Measurements from ENCODE around the gene KDSR.

KDSR gene

DNA sequence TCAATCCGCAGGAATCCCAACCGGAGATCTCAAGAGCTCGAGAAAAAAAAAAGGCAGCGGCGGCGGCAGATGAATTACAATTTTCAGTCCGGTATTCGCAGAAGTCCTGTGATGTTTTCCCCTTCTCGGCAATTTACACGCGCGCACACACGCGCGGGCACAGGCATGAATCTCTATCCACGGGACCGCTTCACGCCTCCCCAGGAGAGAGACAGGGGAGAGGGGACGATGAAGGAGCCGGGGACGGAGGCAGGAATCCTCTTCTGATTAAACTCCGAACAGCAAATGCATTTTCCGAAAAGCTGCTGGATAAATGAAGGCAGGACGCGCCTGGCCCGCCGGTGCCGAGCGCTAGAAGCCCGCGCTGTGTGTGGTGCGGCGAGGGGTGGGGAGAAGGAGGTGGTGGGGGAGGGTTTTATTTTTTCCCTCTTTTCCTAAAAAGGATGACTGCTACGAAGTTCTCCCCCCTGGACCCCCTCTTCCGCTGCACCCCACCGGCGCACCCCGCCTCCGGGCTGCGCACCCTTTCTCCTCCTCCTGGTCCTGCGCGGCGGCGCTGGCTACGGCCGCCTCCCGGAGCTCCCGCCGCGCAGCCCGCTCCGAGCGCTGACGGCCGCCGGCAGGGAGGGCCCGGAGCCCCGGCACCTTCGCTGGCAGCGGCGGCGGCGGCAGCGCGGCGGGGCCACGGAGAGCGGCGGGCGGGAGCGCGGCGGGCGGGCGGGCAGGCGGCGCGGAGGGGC, 47.5 kb downstream of the KDSR start, which contains the start of gene BCL2:
Gene BCL2, minus strand, starts transcription at position 387 of the 740 bp plus-strand sequence.
- DNase-seq: no peak

DNA sequence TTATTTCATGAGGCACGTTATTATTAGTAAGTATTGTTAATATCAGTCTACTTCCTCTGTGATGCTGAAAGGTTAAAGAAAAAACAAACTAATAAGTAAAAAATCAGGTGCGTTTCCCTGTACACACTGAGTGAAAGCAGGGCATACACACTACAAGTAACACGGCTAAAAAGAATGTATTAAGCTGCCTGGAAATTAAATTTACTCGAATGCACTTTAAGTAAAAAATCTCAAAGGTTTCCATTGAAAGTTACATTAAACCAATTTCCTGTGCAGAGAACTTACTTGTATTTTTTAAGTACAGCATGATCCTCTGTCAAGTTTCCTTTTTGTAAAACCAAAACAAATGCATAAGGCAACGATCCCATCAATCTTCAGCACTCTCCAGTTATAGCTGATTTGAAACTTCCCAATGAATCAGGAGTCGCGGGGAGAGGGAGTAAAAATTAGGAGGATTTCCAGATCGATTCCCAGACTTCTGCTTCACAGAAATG, 48.1 kb downstream of the KDSR start:
- no peak for DNase-seq

DNA sequence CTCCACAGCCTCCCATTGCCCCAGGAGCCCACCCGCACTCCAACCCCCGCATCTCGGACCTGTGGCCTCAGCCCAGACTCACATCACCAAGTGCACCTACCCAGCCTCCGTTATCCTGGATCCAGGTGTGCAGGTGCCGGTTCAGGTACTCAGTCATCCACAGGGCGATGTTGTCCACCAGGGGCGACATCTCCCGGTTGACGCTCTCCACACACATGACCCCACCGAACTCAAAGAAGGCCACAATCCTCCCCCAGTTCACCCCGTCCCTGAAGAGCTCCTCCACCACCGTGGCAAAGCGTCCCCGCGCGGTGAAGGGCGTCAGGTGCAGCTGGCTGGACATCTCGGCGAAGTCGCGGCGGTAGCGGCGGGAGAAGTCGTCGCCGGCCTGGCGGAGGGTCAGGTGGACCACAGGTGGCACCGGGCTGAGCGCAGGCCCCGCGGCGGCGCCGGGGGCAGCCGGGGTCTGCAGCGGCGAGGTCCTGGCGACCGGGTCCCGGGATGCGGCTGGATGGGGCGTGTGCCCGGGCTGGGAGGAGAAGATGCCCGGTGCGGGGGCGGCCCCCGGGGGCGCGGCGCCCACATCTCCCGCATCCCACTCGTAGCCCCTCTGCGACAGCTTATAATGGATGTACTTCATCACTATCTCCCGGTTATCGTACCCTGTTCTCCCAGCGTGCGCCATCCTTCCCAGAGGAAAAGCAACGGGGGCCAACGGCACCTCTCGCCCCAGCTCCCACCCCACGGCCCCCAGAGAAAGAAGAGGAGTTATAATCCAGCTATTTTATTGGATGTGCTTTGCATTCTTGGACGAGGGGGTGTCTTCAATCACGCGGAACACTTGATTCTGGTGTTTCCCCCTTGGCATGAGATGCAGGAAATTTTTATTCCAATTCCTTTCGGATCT, 48.8 kb downstream of the KDSR start:
- no peak for DNase-seq

DNA sequence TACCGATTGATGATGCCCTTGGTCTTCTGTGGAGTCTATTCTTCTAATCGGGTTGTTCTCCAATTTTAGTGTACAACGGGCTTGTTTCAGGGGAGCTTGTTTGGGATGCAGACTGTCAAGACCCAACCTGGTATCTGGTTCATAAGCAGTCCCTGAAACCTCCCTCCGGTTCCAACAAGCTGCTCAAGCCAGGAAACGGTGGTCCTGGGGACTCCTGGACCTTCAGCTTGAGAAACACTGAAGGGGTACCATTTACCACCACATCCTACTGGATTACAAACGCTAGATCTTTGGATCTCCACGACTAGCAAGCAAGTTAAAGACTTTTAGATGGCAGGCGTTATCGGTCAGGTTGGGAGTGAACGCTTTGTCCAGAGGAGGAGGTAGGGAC, 49.5 kb downstream of the KDSR start:
- no peak for DNase-seq

DNA sequence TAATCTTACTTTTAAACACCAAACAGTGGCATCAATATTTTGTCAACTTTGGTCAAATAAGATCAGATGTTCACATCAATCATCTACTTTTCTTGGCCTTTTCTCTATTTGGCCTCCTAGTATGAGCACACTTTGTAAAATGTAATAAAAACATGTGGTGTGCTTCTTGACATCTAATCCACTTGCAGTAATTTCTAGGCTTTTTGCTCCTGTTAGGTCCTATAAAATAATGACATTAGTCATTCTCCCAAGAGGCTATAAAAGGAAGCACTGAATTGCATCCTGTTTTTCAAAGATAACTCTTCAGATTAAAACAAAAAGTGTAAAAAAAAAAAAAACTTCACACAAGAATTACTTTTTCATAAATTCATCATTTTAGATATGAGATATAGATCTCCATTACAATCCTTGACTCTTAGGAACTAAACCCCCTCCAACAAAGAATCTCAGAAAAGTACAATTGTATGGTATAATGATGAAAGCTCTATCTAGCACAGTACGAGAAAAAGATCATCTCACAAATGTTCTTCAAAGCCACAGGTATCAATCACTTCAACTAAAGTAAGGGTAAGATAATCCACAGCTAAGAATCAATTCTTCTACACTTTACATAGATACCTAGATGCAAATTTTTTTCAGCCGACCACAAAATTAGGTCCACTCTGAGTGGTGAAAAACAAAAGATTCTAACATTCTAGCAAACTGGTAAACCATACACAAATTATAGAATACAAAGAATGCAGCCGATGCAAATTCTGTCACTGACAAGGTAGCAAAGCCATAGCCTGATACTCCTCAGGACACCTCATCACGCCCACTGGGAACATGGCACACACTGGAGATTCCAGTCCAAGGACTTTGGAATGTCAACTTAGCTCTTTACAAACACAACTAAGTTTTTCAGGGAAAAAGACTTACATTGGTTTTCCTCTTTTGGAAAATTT, 50.1 kb downstream of the KDSR start:
- DNase-seq: no peak

DNA sequence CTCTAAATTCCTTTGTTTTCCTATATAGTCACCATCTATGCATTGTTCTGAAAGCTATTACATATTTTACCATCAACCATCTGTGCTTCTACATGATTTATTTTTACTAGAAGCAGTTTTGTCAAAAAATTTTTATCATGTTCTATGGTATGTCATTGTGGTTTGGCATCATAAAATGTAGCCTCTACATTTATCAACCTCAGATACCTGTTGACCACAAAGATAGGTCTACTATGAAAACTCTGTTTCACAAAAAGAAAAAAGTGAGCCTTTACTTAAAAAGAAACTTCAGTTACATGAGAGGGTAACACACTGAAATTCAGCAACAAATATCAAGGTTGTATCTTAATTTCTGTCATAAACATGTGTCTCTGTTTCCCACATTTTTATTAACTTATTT, 51.1 kb downstream of the KDSR start:
- DNase-seq: no peak

DNA sequence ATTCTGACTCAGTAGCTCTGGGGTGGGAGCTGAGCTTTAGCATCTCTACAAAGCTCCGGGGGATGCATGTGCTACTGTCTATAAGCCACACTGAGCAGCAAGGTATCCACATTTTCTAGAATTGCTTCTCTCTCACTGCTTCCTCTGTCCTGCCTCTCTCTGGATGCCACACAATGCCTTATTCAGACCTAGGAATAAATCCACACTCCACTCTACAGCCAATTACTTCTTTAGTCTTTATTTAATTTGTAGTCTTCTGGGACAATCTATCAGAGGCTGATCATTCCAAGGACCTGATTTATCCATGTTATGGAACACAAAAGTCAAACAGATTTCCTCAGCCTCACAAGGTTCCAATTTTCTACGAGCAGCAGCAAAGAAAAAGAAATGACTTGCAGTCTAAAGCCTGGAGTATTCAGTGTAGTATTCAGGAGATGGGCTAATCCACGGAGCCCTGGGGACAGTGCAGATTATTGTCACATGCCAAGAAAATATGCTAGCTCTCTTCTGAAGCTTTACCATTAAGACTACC, 51.8 kb downstream of the KDSR start:
- DNase-seq: no peak

DNA sequence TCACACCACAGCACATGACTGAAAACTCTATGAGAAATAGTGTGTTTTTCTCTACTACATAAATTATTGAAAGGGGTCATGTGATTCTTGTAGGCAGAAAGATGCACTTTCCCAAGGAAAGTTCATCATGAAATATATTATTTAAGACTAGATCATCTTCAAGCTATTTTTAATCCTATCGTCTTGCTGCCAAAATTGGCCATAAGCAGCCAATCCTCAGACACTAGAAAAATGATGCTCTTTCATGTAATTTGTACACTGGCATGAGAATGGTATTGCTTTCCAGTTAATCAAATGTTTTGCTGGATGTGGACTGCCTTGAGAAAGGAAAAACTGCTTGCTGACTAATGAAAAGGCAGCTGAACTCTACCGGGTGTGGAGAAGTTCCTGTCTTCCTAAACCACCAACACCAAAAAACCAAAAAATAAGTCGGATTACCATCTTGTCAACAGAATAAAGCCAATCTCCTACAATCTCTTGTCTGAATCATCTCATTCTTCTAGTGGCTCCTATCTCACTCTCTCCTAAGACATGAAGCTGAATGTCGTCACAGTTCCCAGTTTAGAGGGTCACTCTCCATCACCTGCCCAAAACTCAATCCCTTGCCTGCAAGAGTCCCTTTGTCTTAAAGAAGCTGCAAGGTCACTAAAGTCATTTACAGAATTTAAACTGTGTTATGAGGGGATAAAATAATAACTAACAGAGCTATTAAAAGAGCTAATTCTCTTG, 52.8 kb downstream of the KDSR start:
- no peak for DNase-seq

DNA sequence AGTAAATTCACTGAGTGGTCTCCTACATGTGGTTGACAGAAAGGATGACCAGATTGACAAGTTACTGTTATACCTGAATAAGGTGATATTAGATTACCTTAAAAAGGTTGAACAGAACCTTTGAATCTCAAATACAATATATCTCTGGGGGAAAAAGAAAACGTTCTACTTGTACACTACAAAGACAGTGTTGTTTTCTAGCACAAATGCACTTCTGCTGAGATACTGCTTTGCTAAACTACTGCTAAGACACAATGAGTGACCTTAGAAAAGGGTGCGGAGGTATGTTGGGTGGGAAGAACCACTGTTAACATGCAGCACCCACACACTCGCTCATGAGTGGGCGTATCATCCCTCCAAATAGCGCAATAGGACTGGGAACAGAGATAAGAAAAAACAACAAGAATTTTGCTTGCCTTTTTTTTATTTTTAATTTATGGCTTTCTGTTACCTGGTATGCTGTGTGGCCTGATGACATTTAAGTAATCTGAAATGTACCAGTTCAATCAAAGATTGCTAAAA, 53.5 kb downstream of the KDSR start:
- DNase-seq: no peak

DNA sequence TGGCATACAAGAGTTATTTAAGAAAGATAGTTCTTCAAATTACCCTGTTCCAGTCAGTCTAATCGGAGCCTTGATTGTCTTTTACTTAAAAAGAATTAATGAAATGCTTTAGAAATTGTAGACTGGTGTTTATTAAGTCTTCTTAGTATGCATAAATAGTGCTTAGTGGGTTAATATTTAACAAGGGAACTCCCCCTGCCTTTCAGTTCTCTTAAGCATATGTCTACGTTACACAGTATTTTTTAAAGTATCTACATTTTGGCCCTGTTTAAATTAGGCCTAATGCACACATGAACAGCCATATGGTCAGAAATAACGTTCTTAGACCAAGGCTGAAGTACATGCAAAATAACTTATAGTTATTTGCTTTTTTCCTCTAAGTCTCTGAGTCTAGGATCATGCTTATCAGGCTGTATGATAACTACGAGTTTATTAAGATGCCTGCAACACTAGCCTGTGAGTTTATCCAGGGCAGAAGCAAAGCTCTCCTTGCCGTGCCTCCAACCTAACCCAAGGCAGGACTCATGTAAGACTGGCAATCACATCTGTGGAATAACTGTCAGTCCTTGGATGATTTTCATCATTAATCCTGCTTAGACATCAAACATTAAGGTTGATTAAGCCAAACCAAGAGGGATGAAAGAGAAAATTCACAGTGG, 54.1 kb downstream of the KDSR start:
- no peak for DNase-seq

DNA sequence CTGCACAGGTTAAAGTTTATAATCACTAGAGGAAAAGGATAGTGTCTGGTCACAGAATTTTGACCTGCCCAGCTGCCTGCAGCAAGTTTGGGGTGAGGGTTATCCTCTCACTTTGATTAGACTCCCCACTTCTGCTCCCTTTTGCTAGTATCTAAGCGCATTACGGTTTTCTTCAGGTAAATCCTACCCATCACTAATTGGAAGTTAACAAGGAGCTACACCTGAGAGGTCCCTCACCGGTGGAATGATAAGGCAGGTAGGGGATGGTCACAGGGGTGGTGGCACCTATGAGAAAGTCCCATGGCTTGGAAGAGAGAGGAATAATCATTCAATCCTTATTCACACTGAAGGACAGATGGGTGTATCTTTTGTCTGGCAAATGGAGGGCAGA, 55.0 kb downstream of the KDSR start:
- DNase-seq: no peak

DNA sequence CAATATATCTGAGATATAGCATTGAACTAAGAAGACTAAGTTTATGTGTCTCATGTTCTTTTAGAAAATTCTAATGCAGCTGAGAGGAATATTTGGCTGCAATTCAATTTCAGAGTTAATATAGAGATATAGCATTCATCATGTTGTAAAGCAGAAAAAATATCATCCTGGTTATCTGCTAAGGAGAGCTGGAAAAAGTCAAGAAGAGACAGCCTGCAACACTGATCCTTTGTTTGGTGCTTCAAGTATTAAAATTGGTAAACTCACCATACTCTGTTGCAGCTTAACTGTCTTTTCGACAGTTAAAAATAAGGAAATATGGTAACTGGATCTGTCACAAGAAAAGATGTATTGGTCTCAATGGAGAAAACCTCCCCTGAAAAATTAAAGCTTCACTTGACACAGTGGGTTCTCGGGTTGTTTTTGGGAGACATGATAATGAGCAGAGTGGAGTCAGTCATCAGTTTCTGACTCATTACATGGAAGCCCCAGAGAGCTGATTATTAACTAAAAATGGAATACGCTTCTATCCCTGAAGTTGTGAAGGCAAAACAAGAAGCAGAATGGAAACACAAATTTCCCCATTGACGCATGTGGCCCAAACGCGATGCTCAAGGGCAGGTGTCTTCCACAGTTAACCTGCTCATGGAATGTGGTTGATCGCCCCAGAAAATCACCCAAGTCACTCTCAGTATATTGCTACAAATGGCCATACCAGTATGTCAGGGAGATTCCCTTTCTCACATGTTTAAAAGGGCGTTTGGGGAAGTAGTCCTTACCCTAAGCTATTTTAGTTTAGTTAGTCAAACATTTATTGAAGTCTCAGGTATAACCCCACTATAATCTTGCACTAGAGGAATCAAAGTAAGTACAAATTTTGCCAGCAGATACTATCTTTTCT, 55.6 kb downstream of the KDSR start:
- DNase-seq: no peak

DNA sequence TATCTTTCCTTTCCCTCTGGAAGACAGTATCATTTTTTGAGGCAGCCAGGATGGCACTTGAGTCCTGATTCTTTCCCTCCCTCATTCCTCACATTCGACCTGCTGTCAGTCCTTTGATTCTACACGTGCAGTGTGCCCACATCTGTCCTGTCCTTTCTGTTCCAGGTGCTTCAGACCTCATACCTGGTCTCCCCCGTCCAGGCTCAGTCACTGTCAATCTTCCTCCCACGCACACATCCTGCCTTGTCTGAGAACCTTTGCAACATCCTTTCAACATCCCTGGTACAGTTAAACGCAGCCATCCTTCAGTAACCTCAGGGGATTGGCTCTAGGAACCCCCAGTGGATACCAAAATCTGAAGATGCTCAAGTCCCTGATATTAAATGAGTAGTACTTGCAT, 57.6 kb downstream of the KDSR start:
- DNase-seq: no peak

DNA sequence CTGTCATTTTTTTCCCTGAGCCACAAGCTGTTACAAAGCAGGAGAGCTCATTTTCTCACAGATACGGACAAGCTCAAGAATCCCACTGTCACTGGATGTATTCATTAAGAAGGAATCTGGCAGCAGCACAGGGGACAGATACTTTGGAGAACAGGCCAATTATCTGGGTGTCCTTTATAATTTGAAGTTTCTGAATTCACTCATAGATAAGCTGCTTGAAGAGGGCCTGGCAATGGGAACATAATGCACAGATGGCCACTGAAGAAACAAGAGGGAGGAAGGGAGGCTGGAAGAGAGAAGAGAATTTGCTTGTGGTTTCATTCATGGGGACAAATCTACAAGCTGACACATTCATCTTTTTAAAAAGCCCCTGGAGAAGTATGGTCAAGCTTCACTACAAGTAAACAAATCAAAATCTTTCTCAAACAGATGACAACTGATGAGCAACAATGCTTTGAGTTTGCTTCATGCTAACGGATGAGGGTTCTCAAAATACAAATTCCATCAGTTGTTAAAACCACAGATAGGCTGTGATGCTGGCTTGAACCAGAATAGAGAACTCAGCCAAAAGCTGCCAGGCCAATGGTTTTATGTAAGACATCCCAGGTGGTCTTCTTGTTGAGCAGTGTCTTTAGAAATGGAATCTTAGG, 59.3 kb downstream of the KDSR start:
- DNase-seq: no peak

DNA sequence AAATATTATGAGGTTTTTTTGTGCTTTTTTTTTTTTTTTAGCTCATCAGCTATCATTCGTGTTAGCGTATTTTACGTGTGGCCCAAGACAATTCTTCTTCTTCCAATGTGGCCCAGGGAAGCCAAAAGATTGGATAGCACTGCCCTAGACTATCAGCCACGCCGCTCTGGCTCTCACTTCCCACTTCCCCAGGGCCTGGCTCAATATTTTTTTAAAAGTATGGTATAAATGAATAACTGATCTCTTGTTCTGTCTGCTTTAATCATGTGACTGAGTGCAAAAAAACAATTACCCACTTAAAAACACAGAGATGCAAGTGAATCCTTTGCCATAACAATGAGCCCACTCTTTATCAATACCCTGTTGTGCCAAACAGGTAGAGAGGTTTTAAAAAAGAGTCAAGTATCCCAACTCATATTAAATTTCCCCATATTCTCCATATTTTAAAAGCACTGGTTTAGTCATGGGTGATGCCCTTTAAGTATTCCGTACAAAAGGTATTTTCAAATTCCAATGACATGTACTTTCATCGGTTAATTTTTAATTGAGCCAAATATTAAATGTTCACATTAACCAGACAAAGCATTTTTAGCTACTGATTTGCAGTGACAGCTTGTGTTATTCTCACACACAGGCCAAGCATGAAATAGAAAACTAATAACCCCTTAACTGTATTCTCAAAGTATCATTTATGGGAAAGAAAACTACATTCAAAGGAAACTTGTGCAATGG, 60.0 kb downstream of the KDSR start:
- no peak for DNase-seq

DNA sequence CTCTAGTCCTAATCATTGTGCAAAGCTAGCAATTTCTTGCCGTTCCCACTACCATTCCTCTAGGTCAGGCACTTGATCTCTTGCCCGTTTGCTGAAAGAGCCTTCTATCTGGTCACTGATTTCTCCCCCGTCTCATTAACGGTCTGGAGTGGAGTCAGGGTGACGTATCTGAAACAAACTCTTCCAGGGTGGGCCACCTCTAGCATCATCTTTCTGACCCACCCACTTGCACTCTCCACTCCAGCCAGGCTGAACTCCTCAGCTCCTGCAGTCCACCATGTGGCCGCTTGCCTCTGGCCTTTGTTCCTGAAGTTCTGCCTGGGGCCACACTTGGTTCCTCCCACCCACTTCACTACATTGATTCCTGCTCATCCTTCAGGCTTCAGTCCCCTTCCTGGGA, 60.8 kb downstream of the KDSR start:
- no peak for DNase-seq

DNA sequence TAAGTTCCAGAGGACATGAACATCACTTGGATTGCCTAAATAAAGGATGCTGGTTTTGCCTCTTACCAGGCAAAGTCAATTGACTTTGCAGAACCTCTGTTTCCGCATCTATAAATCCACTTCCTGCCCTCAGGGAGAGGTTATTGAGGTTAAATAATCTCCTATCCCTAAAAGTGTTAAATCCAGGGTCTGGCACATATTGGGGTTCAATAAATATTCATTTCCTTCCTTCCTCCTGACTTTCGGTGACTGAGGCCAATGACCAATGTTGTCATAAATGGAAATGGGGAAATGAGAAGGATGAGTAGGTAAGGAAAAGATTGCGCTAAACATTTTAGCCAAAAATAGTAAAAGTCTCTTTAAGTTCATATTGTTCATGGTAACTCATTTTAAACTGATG, 63.5 kb downstream of the KDSR start:
- DNase-seq: no peak

DNA sequence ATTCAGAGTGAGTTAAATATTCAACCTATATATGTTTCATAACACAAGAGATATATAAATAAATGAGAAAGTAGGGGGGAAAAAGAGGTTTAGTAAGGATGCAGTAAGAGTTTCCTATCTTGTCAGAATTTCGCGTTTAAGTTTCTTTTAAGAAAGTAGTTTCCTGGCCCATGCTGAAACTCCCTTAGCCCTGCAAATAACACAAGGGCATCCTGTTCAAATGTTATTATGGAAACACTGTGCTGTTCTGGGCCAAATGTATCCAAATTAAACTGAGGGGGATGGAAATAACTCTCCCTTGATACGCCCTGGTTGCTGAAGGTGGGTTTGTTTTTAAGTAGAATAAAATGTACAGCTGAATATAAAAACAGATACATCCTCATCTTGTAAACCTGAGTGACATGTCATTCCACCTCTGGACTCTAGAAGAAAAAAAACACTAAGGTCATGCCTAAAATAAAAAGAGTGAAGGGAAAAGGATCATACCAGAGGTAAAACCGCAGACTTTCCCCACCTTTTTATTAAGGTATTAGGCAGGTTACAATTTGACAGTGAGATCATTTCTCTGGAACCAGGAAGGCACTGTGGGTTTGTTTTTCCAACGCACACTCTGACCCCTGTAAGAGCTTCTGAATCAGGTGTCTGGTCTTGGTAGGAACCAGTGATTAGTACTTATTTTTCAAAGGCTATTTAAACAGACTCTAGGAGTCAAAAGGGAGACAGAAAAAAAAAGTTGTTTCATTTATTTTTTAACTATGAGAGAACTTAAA, 64.2 kb downstream of the KDSR start:
- no peak for DNase-seq
